Osteocyte (in vitro differentiated cells): ENCODE results near the gene CELSR2. TPM values are rescaled to one million over a fixed set of nuclear protein-coding genes. Genes with fewer than 3 reads are reported as not detected.

Experiments
- DNase-seq: peaks from one replicate; pipeline ENCODE4 v3.0.0; 2021; ENCODE audit warnings: mixed read lengths; ENCODE audit not compliant: unreplicated experiment; ENCODE audit errors: extremely low spot score
- H3K27ac Mint-ChIP-seq: one replicate; pipeline ENCODE4 v1.8.0; 2021; ENCODE audit warnings: mild to moderate bottlenecking, mixed read lengths; ENCODE audit not compliant: unreplicated experiment
- H3K27me3 Mint-ChIP-seq: one replicate; pipeline ENCODE4 v1.8.0; 2021; ENCODE audit warnings: mixed read lengths; ENCODE audit not compliant: unreplicated experiment
- H3K36me3 Mint-ChIP-seq: one replicate; pipeline ENCODE4 v1.8.0; 2021; ENCODE audit warnings: mixed read lengths; ENCODE audit not compliant: unreplicated experiment
- H3K4me1 Mint-ChIP-seq: one replicate; pipeline ENCODE4 v1.8.0; 2021; ENCODE audit warnings: mixed read lengths; ENCODE audit not compliant: unreplicated experiment
- H3K4me3 Mint-ChIP-seq: one replicate; pipeline ENCODE4 v1.8.0; 2021; ENCODE audit warnings: mild to moderate bottlenecking, moderate library complexity, mixed read lengths; ENCODE audit not compliant: unreplicated experiment
- H3K9me3 Mint-ChIP-seq: one replicate; pipeline ENCODE4 v1.8.0; 2021; ENCODE audit warnings: mixed read lengths; ENCODE audit not compliant: unreplicated experiment
- total RNA-seq: library from RNA; stranded (reverse); gene quantifications from 2 replicates; pipeline ENCODE4 v1.2.1, GENCODE V29; 2021
- TF ChIP-seq, protein P1 (sequence below): fragments of 200-600 bp; sonication (generic); IDR thresholded peaks from 2 replicates; pipeline ENCODE4 v1.5.0; 2021; ENCODE audit warnings: antibody characterized with exemption, mild to moderate bottlenecking, moderate library complexity

The CELSR2 gene
- total RNA-seq, 1 donor from 2014 or later = 10.3 TPM

DNA sequence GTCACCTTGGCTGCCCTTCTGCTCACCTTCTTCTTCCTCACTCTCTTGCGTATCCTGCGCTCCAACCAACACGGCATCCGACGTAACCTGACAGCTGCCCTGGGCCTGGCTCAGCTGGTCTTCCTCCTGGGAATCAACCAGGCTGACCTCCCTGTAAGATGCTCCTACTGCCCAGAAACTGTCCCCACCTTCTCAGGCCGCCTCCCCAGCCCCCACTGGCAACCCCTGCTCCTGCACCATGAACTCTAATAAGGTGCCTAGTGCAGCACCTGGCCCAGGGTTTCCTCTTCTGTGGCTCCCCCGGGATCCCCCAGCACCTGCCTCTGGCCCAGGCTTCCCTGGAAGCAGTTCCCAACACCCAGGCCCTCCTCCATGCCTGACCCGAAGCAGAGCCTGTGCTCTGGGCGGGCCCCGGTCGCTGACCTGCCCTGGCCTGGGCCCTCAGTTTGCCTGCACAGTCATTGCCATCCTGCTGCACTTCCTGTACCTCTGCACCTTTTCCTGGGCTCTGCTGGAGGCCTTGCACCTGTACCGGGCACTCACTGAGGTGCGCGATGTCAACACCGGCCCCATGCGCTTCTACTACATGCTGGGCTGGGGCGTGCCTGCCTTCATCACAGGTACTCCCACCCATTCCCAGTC lies 20.8 kb downstream of the CELSR2 start:
- TF ChIP-seq, protein P1, sequence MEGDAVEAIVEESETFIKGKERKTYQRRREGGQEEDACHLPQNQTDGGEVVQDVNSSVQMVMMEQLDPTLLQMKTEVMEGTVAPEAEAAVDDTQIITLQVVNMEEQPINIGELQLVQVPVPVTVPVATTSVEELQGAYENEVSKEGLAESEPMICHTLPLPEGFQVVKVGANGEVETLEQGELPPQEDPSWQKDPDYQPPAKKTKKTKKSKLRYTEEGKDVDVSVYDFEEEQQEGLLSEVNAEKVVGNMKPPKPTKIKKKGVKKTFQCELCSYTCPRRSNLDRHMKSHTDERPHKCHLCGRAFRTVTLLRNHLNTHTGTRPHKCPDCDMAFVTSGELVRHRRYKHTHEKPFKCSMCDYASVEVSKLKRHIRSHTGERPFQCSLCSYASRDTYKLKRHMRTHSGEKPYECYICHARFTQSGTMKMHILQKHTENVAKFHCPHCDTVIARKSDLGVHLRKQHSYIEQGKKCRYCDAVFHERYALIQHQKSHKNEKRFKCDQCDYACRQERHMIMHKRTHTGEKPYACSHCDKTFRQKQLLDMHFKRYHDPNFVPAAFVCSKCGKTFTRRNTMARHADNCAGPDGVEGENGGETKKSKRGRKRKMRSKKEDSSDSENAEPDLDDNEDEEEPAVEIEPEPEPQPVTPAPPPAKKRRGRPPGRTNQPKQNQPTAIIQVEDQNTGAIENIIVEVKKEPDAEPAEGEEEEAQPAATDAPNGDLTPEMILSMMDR = no peak
- Mint-ChIP-seq H3K36me3 (peaks cover 6% of the 10 kb centered on the region), H3K4me1 (peaks cover 17% of the 10 kb centered on the region), H3K4me3 (no peak overlapping the region), H3K9me3 (no peaks in the 10 kb centered on the region), H3K27ac (no peak overlapping the region), H3K27me3 (no peaks in the 10 kb centered on the region)
- DNase-seq = no peak

DNA sequence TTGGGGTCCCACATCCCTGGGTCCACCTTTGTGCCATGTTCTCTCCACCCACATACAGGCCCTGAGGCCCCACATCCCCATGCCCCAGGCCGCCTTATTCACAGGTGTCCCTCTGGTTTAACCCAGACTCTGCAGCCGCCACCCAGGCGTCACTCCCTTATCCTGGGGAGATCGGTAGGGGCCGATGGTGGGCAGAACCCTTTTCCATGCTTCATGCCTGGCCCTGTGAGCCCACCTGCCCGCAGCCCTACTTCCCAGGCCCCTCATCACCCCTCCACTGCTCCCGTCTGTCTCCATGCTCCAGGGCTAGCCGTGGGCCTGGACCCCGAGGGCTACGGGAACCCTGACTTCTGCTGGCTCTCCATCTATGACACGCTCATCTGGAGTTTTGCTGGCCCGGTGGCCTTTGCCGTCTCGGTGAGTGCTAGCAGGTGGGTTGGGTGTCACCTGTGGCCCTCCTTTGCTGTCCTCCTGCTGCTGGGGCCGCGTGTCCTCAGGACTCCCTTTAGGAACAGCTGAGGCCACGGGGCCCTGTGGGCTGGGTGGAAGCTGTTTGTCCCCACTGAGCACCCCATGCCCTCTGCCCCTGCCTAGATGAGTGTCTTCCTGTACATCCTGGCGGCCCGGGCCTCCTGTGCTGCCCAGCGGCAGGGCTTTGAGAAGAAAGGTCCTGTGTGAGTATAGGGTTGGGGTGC lies 21.4 kb downstream of the CELSR2 start:
- TF ChIP-seq, protein P1 = no peak
- Mint-ChIP-seq H3K4me1 (peaks cover 23% of the 10 kb centered on the region), H3K36me3 (peaks cover 6% of the 10 kb centered on the region), H3K9me3 (no peaks in the 10 kb centered on the region), H3K27ac (no peak overlapping the region), H3K27me3 (no peaks in the 10 kb centered on the region), H3K4me3 (no peak overlapping the region)
- DNase-seq = no peak

DNA sequence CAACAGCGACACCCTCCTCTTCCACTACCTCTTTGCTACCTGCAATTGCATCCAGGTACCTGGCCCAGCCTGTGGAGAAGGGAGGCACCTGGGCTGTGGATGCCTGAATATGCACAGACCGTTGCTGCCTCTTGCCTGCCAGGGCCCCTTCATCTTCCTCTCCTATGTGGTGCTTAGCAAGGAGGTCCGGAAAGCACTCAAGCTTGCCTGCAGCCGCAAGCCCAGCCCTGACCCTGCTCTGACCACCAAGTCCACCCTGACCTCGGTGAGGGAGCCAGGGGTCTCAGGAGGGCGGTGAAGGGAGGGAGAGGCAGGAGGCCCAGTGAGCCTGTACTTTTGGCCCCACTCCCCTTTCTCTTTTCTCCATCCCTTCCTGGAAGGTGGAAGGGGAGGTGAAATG lies 22.1 kb downstream of the CELSR2 start:
- Mint-ChIP-seq H3K27ac (no peak overlapping the region), H3K4me3 (no peak overlapping the region), H3K36me3 (peaks cover 6% of the 10 kb centered on the region), H3K9me3 (no peaks in the 10 kb centered on the region), H3K27me3 (no peaks in the 10 kb centered on the region), H3K4me1 (peaks cover 28% of the 10 kb centered on the region)
- TF ChIP-seq, protein P1 = no peak
- no peak for DNase-seq

DNA sequence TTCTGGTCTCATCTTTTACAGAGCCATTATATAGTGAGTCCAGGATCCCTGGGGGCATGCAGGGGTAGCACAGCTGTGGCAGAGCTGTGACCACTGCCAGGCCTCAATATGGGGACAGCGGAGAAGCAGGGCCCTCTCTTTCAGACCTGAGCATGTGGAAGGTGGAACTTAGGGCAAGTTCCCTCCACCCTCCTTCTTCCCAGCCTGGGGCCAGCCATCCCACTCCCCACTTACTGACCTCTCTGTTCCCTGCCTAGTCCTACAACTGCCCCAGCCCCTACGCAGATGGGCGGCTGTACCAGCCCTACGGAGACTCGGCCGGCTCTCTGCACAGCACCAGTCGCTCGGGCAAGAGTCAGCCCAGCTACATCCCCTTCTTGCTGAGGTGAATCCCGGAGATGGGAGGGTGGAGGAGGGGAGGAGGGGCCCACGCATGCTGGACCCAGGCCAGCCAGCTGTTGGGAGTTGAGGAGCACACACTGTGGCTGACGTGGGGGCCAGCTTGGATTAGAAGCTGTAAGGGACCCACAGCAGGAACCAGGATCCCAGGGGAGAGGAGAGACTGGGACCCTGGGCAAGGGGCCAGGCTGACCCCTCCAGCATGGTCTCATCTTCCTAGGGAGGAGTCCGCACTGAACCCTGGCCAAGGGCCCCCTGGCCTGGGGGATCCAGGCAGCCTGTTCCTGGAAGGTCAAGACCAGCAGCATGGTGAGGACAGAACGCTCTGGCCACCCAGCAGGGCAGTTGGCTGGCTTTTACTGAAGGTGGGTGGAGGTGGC lies 22.9 kb downstream of the CELSR2 start:
- no peak for DNase-seq
- no peak overlapping the region for H3K27ac Mint-ChIP-seq
- TF ChIP-seq, protein P1 = no peak
- no peak overlapping the region for H3K4me3 Mint-ChIP-seq
- H3K4me1 Mint-ChIP-seq = peaks cover 33% of the 10 kb centered on the region
- no peaks in the 10 kb centered on the region for H3K9me3 Mint-ChIP-seq
- peaks cover 3% of the 10 kb centered on the region for H3K36me3 Mint-ChIP-seq
- H3K27me3 Mint-ChIP-seq = no peaks in the 10 kb centered on the region
